Activated naive CD4-positive, alpha-beta T cell treated with anti-CD3 and anti-CD28 coated beads, Interleukin-2, amount 10 ng/mL, durations not matched to agents 7 days and 5 days (primary cell): ENCODE results near the gene TCF12.

ENCODE experiments used
- CTCF ChIA-PET: fragments of 350-600 bp; sonication (Branson Sonifier 250); formaldehyde crosslinking; loops from one replicate; lab custom pipeline; 2021; ENCODE audit warnings: antibody characterized with exemption; lab: Charles Lee
- DNase-seq: peaks from one replicate; pipeline ENCODE4 v3.0.0-alpha.2; 2020
- H3K27ac Mint-ChIP-seq: one replicate; pipeline ENCODE4 v1.8.0; 2021; ENCODE audit warnings: mild to moderate bottlenecking, moderate library complexity, mixed read lengths
- H3K27me3 Mint-ChIP-seq: one replicate; pipeline ENCODE4 v1.8.0; 2021; ENCODE audit warnings: mild to moderate bottlenecking, mixed read lengths
- H3K36me3 Mint-ChIP-seq: one replicate; pipeline ENCODE4 v1.8.0; 2021; ENCODE audit warnings: mixed read lengths
- H3K4me1 Mint-ChIP-seq: one replicate; pipeline ENCODE4 v1.8.0; 2021; ENCODE audit warnings: mixed read lengths
- H3K4me3 Mint-ChIP-seq: one replicate; pipeline ENCODE4 v1.8.0; 2021; ENCODE audit warnings: mild to moderate bottlenecking, moderate library complexity, mixed read lengths
- H3K9me3 Mint-ChIP-seq: one replicate; pipeline ENCODE4 v1.8.0; 2021; ENCODE audit warnings: mixed read lengths

The TCF12 gene

GRCh38 chr15:57236561-57237300 lies 318.3 kb downstream of the TCF12 start:
- H3K27ac Mint-ChIP-seq, result no peak overlapping the region
- peaks cover 6% of the 10 kb centered on the region for H3K36me3 Mint-ChIP-seq
- no peaks in the 10 kb centered on the region for H3K9me3 Mint-ChIP-seq
- no peak for DNase-seq
- H3K4me1 Mint-ChIP-seq, result no peaks in the 10 kb centered on the region
- CTCF ChIA-PET, result no interaction called here
- H3K27me3 Mint-ChIP-seq, result no peaks in the 10 kb centered on the region
- no peak overlapping the region for H3K4me3 Mint-ChIP-seq

GRCh38 chr15:57237301-57237642 lies 318.8 kb downstream of the TCF12 start:
- H3K4me3 Mint-ChIP-seq, result no peak overlapping the region
- H3K27me3 Mint-ChIP-seq, result no peaks in the 10 kb centered on the region
- CTCF ChIA-PET, result no interaction called here

GRCh38 chr15:57237676-57238075 lies 319.2 kb downstream of the TCF12 start:
- DNase-seq, result no peak
- Mint-ChIP-seq H3K9me3 (no peaks in the 10 kb centered on the region), H3K4me1 (no peaks in the 10 kb centered on the region), H3K27ac (no peak overlapping the region), H3K27me3 (no peaks in the 10 kb centered on the region), H3K36me3 (peaks cover 6% of the 10 kb centered on the region), H3K4me3 (no peak overlapping the region)
- CTCF ChIA-PET, result no interaction called here

More at GRCh38 chr15:57237301-57237642, 318.8 kb downstream of the TCF12 start:
- H3K4me1 Mint-ChIP-seq, result no peaks in the 10 kb centered on the region
- no peaks in the 10 kb centered on the region for H3K9me3 Mint-ChIP-seq
- H3K36me3 Mint-ChIP-seq, result peaks cover 6% of the 10 kb centered on the region
- DNase-seq, result no peak
- no peak overlapping the region for H3K27ac Mint-ChIP-seq

GRCh38 chr15:57245130-57245529 lies 326.7 kb downstream of the TCF12 start:
- no peak overlapping the region for H3K27ac Mint-ChIP-seq
- H3K36me3 Mint-ChIP-seq, result peaks cover 20% of the 10 kb centered on the region
- no peaks in the 10 kb centered on the region for H3K9me3 Mint-ChIP-seq
- H3K4me3 Mint-ChIP-seq, result no peak overlapping the region
- H3K27me3 Mint-ChIP-seq, result no peaks in the 10 kb centered on the region
- no peak for DNase-seq
- CTCF ChIA-PET, result no interaction called here
- H3K4me1 Mint-ChIP-seq, result no peaks in the 10 kb centered on the region

- peak overlapping the region; percentile 43 for H3K27ac Mint-ChIP-seq
- H3K27me3 Mint-ChIP-seq, result no peaks in the 10 kb centered on the region
- H3K4me3 Mint-ChIP-seq, result no peak overlapping the region
- DNase-seq, result no peak
- peaks cover 20% of the 10 kb centered on the region for H3K36me3 Mint-ChIP-seq
- H3K4me1 Mint-ChIP-seq, result no peaks in the 10 kb centered on the region
- CTCF ChIA-PET, result no interaction called here
- H3K9me3 Mint-ChIP-seq, result no peaks in the 10 kb centered on the region
Observed at GRCh38 chr15:57245714-57246113, 327.3 kb downstream of the TCF12 start.

- DNase-seq, result no peak
- H3K36me3 Mint-ChIP-seq, result peaks cover 25% of the 10 kb centered on the region
- no peaks in the 10 kb centered on the region for H3K9me3 Mint-ChIP-seq
- no peaks in the 10 kb centered on the region for H3K4me1 Mint-ChIP-seq
- no peaks in the 10 kb centered on the region for H3K27me3 Mint-ChIP-seq
- H3K4me3 Mint-ChIP-seq, result no peak overlapping the region
- H3K27ac Mint-ChIP-seq, result no peak overlapping the region
- CTCF ChIA-PET, result interaction anchor here (1.1 to 1.4 kb wide), 2 partner anchors 13 to 58 kb away, joined by 3 read pairs; no protein-coding TSS in a partner anchor
Observed at GRCh38 chr15:57248074-57248473, 329.6 kb downstream of the TCF12 start.

- Mint-ChIP-seq H3K27ac (no peak overlapping the region), H3K9me3 (no peaks in the 10 kb centered on the region), H3K27me3 (no peaks in the 10 kb centered on the region), H3K4me1 (no peaks in the 10 kb centered on the region), H3K36me3 (peaks cover 22% of the 10 kb centered on the region), H3K4me3 (no peak overlapping the region)
- CTCF ChIA-PET, result no interaction called here
- no peak for DNase-seq
Observed at GRCh38 chr15:57251308-57251707, 332.9 kb downstream of the TCF12 start.

- CTCF ChIA-PET, result no interaction called here
Observed at GRCh38 chr15:57251941-57252340, 333.5 kb downstream of the TCF12 start.

GRCh38 chr15:57253082-57253481 lies 334.6 kb downstream of the TCF12 start:
- DNase-seq, result no peak
- Mint-ChIP-seq H3K4me1 (no peaks in the 10 kb centered on the region), H3K27ac (no peak overlapping the region), H3K9me3 (no peaks in the 10 kb centered on the region), H3K27me3 (no peaks in the 10 kb centered on the region), H3K4me3 (no peak overlapping the region), H3K36me3 (peaks cover 13% of the 10 kb centered on the region)
- CTCF ChIA-PET, result no interaction called here

More at GRCh38 chr15:57251941-57252340, 333.5 kb downstream of the TCF12 start:
- no peak overlapping the region for H3K27ac Mint-ChIP-seq
- no peaks in the 10 kb centered on the region for H3K4me1 Mint-ChIP-seq
- no peak overlapping the region for H3K4me3 Mint-ChIP-seq
- H3K36me3 Mint-ChIP-seq, result peaks cover 18% of the 10 kb centered on the region
- H3K27me3 Mint-ChIP-seq, result no peaks in the 10 kb centered on the region
- no peaks in the 10 kb centered on the region for H3K9me3 Mint-ChIP-seq
- DNase-seq, result no peak

GRCh38 chr15:57253500-57253899 lies 335.1 kb downstream of the TCF12 start:
- DNase-seq, result no peak
- Mint-ChIP-seq H3K27ac (no peak overlapping the region), H3K36me3 (peaks cover 13% of the 10 kb centered on the region), H3K4me1 (no peaks in the 10 kb centered on the region), H3K4me3 (no peak overlapping the region), H3K27me3 (no peaks in the 10 kb centered on the region), H3K9me3 (no peaks in the 10 kb centered on the region)
- CTCF ChIA-PET, result no interaction called here

- Mint-ChIP-seq H3K9me3 (no peaks in the 10 kb centered on the region), H3K4me1 (no peaks in the 10 kb centered on the region), H3K36me3 (peaks cover 13% of the 10 kb centered on the region), H3K27ac (no peak overlapping the region), H3K4me3 (no peak overlapping the region), H3K27me3 (no peaks in the 10 kb centered on the region)
- no peak for DNase-seq
- CTCF ChIA-PET, result no interaction called here
Observed at GRCh38 chr15:57255751-57256341, 337.4 kb downstream of the TCF12 start.

- Mint-ChIP-seq H3K36me3 (peaks cover 13% of the 10 kb centered on the region), H3K27ac (no peak overlapping the region), H3K4me3 (no peak overlapping the region), H3K9me3 (no peaks in the 10 kb centered on the region), H3K4me1 (no peaks in the 10 kb centered on the region), H3K27me3 (no peaks in the 10 kb centered on the region)
- no peak for DNase-seq
- CTCF ChIA-PET, result no interaction called here
Observed at GRCh38 chr15:57256939-57257338, 338.5 kb downstream of the TCF12 start.

GRCh38 chr15:57259568-57260040 lies 341.2 kb downstream of the TCF12 start:
- Mint-ChIP-seq H3K4me3 (no peak overlapping the region), H3K36me3 (peaks cover 14% of the 10 kb centered on the region), H3K9me3 (no peaks in the 10 kb centered on the region), H3K4me1 (no peaks in the 10 kb centered on the region), H3K27me3 (no peaks in the 10 kb centered on the region), H3K27ac (no peak overlapping the region)
- no peak for DNase-seq
- CTCF ChIA-PET, result no interaction called here

- H3K36me3 Mint-ChIP-seq, result peaks cover 16% of the 10 kb centered on the region
- H3K4me3 Mint-ChIP-seq, result no peak overlapping the region
- no peaks in the 10 kb centered on the region for H3K27me3 Mint-ChIP-seq
- CTCF ChIA-PET, result interaction anchor here (0.6 kb wide), 1 partner anchor 117 kb away, joined by 3 read pairs; no protein-coding TSS in a partner anchor
- H3K4me1 Mint-ChIP-seq, result no peaks in the 10 kb centered on the region
- H3K9me3 Mint-ChIP-seq, result no peaks in the 10 kb centered on the region
- no peak overlapping the region for H3K27ac Mint-ChIP-seq
- DNase-seq, result no peak
Observed at GRCh38 chr15:57263520-57263919, 345.1 kb downstream of the TCF12 start.

- CTCF ChIA-PET, result no interaction called here
- Mint-ChIP-seq H3K36me3 (peaks cover 22% of the 10 kb centered on the region), H3K9me3 (no peaks in the 10 kb centered on the region), H3K4me3 (no peak overlapping the region), H3K27ac (no peak overlapping the region), H3K27me3 (no peaks in the 10 kb centered on the region), H3K4me1 (no peaks in the 10 kb centered on the region)
- no peak for DNase-seq
Observed at GRCh38 chr15:57272771-57273357, 354.4 kb downstream of the TCF12 start.
